Activated CD8-positive, alpha-beta memory T cell treated with anti-CD3 and anti-CD28 coated beads, Interleukin-2, amount 50 U/mL, for 1 hour (primary cell): ENCODE results near the gene SRRT.

ENCODE experiments used
- DNase-seq: peaks from one replicate; pipeline ENCODE4 v3.0.0-alpha.2; 2020; ENCODE audit errors: extremely low read depth

The SRRT gene

GRCh38 chr7:100882201-100882600 is 7.3 kb downstream of the SRRT start:
- no peak for DNase-seq

DNA sequence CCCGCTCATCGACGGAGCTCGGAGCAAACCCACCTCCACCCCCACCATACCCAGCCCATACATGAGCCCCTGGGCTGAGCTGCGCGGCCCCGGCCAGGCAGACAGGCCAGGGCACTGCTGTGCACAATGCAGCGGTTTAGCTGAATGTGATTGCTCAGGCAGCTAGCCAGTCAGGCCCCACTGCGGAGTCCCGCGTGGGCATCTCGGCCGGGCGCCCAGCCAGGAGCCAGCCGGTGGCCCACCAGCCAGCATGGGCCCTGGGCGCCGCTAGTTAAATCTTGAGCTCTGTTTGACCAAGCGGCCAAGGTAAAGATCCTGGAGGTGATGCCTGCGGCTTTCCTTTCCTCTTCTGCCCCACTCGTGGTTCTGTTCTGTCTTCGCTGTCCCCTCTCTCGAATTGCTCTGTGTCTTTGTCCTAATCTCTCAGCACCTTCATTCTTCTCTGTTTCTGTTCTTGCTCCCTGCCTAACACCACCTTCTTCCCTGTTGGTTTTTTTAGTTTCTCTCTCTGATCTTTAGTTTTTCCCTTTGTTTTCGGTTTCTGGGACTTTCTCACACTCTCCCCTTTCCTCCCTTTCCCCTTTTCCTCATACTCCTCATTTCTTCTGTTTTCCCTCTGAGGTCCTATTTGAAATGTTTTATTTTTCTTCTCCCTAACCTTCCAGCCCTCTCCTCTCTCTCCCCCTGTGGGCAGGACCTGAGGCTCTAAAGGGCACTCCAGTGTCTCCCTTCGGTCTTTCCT is 8.1 kb downstream of the SRRT start:
- no peak for DNase-seq

GRCh38 chr7:100884736-100885439 is 10.0 kb downstream of the SRRT start:
- peak; percentile 42 for DNase-seq

- no peak for DNase-seq
Observed at GRCh38 chr7:100885440-100886141, 10.7 kb downstream of the SRRT start.

- DNase-seq: no peak
Observed at GRCh38 chr7:100886142-100886935, 11.4 kb downstream of the SRRT start.

DNA sequence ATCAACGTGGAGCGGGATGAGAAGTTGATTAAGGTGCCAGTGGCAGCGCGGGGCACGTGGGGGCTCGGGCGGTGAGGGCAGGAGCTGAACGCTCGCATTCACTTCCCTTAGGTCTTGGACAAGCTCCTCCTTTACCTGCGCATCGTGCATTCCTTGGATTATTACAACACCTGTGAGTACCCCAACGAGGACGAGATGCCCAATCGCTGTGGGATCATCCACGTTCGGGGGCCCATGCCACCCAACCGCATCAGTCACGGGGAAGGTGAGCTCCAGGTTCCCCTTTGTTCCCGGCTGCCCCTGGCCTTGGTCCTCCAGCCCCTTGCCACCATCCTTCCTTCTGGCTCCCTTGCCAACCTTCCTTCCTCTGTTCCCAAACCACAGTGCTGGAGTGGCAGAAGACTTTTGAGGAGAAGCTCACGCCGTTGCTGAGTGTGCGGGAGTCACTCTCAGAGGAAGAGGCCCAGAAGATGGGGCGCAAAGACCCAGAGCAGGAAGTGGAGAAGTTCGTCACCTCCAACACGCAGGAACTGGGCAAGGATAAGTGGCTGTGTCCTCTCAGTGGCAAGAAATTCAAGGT is 12.1 kb downstream of the SRRT start:
- no peak for DNase-seq

- no peak for DNase-seq
Observed at GRCh38 chr7:100887516-100888290, 12.8 kb downstream of the SRRT start.

GRCh38 chr7:100888291-100888987 is 13.5 kb downstream of the SRRT start:
- DNase-seq: no peak

GRCh38 chr7:100888988-100889750 is 14.3 kb downstream of the SRRT start, which contains the start of gene UFSP1:
Gene UFSP1 (minus strand): TSS chr7:100889715. CDS start chr7:100889271, 444 bp downstream.
- DNase-seq: no peak

GRCh38 chr7:100890653-100891567 is 16.0 kb downstream of the SRRT start:
- DNase-seq: no peak

- no peak for DNase-seq
Observed at GRCh38 chr7:100891568-100892247, 16.8 kb downstream of the SRRT start.

- no peak for DNase-seq
Observed at GRCh38 chr7:100892364-100893317, 17.7 kb downstream of the SRRT start.

DNA sequence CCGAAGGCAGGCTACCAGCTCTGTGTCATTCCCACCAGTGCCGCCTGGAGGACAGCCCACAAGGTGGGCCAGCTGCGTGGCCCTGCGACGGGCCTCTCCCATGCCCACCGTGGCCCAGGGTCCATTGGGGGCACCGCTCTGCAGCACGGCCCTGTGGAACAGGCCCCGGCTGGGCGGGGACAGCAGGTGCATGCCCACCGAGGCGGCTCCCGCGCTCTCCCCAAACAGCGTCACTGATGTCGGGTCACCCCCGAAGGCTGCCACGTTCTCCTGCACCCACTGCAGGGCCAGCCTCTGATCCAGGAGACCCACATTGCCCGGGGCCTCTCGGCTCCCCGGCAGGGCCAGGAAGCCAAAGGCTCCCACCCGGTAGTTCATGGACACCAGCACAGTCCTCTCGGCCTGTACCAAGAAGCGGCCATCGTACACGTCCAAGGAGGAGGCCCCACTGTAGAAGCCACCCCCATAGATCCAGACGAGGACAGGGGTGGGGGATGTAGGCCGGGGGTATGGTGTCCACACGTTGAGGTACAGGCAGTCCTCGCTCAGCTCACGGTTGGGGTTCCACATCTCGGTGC is 18.5 kb downstream of the SRRT start:
- no peak for DNase-seq

- no peak for DNase-seq
Observed at GRCh38 chr7:100893910-100894721, 19.2 kb downstream of the SRRT start.
